NB4 (cell line): ENCODE data around the gene MAD1L1.

Experiments used
- DNase-seq: peaks from one replicate; pipeline ENCODE4 v3.0.0; 2010; ENCODE audit warnings: low read depth
- H3K4me3 ChIP-seq: one replicate; pipeline ENCODE4 v1.5.1; 2011; ENCODE audit warnings: mild to moderate bottlenecking, low read depth, low read length, moderate library complexity
- CTCF ChIP-seq: IDR thresholded peaks from one replicate; pipeline ENCODE4 v1.5.1; 2012; ENCODE audit warnings: low read depth, low read length
- MAX ChIP-seq: IDR thresholded peaks from 2 replicates; pipeline ENCODE4 v1.6.1; 2011; ENCODE audit warnings: low read depth, low read length
- MYC ChIP-seq: IDR thresholded peaks from 2 replicates; pipeline ENCODE4 v1.6.1; 2011; ENCODE audit warnings: low read depth, low read length
- POLR2A ChIP-seq: IDR thresholded peaks from 2 replicates; pipeline ENCODE4 v1.6.1; 2011; ENCODE audit warnings: mild to moderate bottlenecking; ENCODE audit not compliant: insufficient read length; ENCODE audit errors: extremely low read depth

The MAD1L1 gene

GRCh38 chr7:2114052-2114451 is 118.7 kb downstream of the MAD1L1 start:
- TF ChIP-seq CTCF, result no peak
- no peak for TF ChIP-seq POLR2A
- no peak for TF ChIP-seq MYC
- TF ChIP-seq MAX, result no peak
- H3K4me3 ChIP-seq, result no peak overlapping the region
- no peak for DNase-seq

- H3K4me3 ChIP-seq, result no peak overlapping the region
- no peak for DNase-seq
- TF ChIP-seq CTCF (no peak), MAX (no peak), MYC (no peak), POLR2A (no peak)
Measured at GRCh38 chr7:2112261-2113198, 120.2 kb downstream of the MAD1L1 start.

- H3K4me3 ChIP-seq, result no peak overlapping the region
- no peak for DNase-seq
- TF ChIP-seq MYC (no peak), POLR2A (no peak), CTCF (no peak), MAX (no peak)
Measured at GRCh38 chr7:2111568-2111967, 121.2 kb downstream of the MAD1L1 start.

GRCh38 chr7:2110610-2111396 is 121.9 kb downstream of the MAD1L1 start:
- DNase-seq, result no peak
- TF ChIP-seq MAX (no peak), MYC (no peak), POLR2A (no peak), CTCF (no peak)
- H3K4me3 ChIP-seq, result no peak overlapping the region

GRCh38 chr7:2109936-2110609 is 122.7 kb downstream of the MAD1L1 start:
- DNase-seq, result peak; percentile 87
- H3K4me3 ChIP-seq, result no peak overlapping the region
- TF ChIP-seq MYC (peak; percentile 29), CTCF (no peak), POLR2A (peak; percentile 57), MAX (peak; percentile 78)
